Smooth muscle cell (in vitro differentiated cells): ENCODE measurements around the gene HNF4A. TPM values are rescaled to one million over a fixed set of nuclear protein-coding genes. Genes with fewer than 3 reads are reported as not detected.

Experiments used
- DNase-seq: peaks from one replicate; lab custom pipeline; 2025; ENCODE audit not compliant: unreplicated experiment; lab: John Stamatoyannopoulos, UW
- H2AFZ ChIP-seq: fragments of 200-600 bp; sonication (generic); 2 replicates; pipeline ENCODE4 v1.6.0; 2016; ENCODE audit warnings: antibody characterized with exemption, low read depth, mild to moderate bottlenecking
- H3F3A ChIP-seq: fragments of 200-600 bp; sonication (generic); 2 replicates; pipeline ENCODE4 v1.6.0; 2017; ENCODE audit warnings: antibody characterized with exemption, low read depth
- H3K27ac ChIP-seq: fragments of 200-600 bp; sonication (generic); 2 replicates; pipeline ENCODE4 v1.5.1; 2016; ENCODE audit warnings: low read depth, mild to moderate bottlenecking
- H3K27me3 ChIP-seq: fragments of 200-600 bp; sonication (generic); 2 replicates; pipeline ENCODE4 v1.6.1; 2016; ENCODE audit warnings: low read depth, mild to moderate bottlenecking
- H3K36me3 ChIP-seq: fragments of 200-600 bp; sonication (generic); 2 replicates; pipeline ENCODE4 v1.5.1; 2016; ENCODE audit warnings: low read depth
- H3K4me1 ChIP-seq: fragments of 200-600 bp; sonication (generic); 2 replicates; pipeline ENCODE4 v1.5.1; 2016; ENCODE audit warnings: low read depth
- H3K4me2 ChIP-seq: fragments of 200-600 bp; sonication (generic); 2 replicates; pipeline ENCODE4 v1.6.0; 2016; ENCODE audit warnings: mild to moderate bottlenecking
- H3K4me3 ChIP-seq: fragments of 200-600 bp; sonication (generic); 2 replicates; pipeline ENCODE4 v1.5.1; 2016; ENCODE audit warnings: mild to moderate bottlenecking
- H3K79me2 ChIP-seq: fragments of 200-600 bp; sonication (generic); 2 replicates; pipeline ENCODE4 v1.6.0; 2016; ENCODE audit warnings: low read depth, mild to moderate bottlenecking
- H3K9ac ChIP-seq: fragments of 200-600 bp; sonication (generic); 2 replicates; pipeline ENCODE4 v1.6.0; 2016; ENCODE audit warnings: low read depth
- H3K9me3 ChIP-seq: fragments of 200-600 bp; sonication (generic); replicated peaks from 2 replicates; pipeline ENCODE4 v1.5.1; 2016; ENCODE audit warnings: low read depth
- H4K20me1 ChIP-seq: fragments of 200-600 bp; sonication (generic); 2 replicates; pipeline ENCODE4 v1.6.0; 2016; ENCODE audit warnings: low read depth
- WGBS: methylation state at CpG from one replicate; pipeline ENCODE4 v1.1.7; 2016; ENCODE audit warnings: low lambda C conversion rate; 5-methylcytosine and 5-hydroxymethylcytosine counted together
- polyA plus RNA-seq: library from polyadenylated mRNA; unstranded; fragments of >200 nt; fragmentation: Nextera tagmentation; extraction: Ambion mirVana; gene quantifications from 2 replicates; pipeline ENCODE4 v1.2.1, GENCODE V29; 2016
- total RNA-seq: library from RNA; depleted of rRNA; stranded (reverse); fragments of >200 nt; gene quantifications from 2 replicates; pipeline ENCODE4 v1.2.3, GENCODE V29; 2014
- TF ChIP-seq, protein P1 (sequence below): fragments of 200-600 bp; sonication (generic); IDR thresholded peaks from 2 replicates; pipeline ENCODE4 v1.5.1; 2017; ENCODE audit warnings: borderline replicate concordance, mild to moderate bottlenecking, antibody characterized with exemption; ENCODE audit not compliant: insufficient read depth, poor library complexity, severe bottlenecking

The HNF4A gene
- total RNA-seq (not detected in 2 replicates), polyA plus RNA-seq (not detected in 2 replicates)

DNA sequence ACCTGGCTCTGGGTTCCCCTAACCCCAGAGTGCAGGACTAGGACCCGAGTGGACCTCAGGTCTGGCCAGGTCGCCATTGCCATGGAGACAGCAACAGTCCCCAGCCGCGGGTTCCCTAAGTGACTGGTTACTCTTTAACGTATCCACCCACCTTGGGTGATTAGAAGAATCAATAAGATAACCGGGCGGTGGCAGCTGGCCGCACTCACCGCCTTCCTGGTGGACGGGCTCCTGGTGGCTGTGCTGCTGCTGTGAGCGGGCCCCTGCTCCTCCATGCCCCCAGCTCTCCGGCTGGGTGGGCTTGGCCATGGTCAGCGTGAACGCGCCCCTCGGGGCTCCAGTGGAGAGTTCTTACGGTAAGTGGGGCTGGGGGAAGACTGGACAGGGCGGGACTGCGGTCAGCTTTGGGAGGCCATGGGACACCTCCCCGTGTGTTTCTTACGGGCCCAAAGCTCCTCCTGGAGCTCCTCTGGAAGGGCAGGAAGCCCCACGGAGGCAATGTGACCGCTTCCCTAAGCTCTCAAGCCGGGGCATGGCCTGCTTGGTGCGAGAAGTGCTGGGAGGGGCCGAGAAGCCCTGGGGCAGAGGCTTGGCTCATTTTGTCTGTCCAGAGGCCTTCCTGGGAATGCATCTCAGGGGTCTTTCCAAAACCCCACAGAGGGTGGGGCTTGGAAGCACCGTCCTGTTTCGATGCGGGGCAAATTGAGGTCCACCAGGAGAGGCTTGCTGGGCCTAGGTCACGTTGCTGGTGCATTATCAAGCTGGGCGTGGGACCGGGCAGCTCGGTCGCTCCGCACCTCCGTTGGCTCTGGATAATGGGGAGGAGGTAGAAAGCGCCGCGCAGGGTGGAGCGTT, at the start of gene HNF4A:
TSS of gene HNF4A (plus strand) at position 202 of the 855 bp plus-strand sequence. CDS start at position 308, 106 bp downstream.
- TF ChIP-seq, protein P1, sequence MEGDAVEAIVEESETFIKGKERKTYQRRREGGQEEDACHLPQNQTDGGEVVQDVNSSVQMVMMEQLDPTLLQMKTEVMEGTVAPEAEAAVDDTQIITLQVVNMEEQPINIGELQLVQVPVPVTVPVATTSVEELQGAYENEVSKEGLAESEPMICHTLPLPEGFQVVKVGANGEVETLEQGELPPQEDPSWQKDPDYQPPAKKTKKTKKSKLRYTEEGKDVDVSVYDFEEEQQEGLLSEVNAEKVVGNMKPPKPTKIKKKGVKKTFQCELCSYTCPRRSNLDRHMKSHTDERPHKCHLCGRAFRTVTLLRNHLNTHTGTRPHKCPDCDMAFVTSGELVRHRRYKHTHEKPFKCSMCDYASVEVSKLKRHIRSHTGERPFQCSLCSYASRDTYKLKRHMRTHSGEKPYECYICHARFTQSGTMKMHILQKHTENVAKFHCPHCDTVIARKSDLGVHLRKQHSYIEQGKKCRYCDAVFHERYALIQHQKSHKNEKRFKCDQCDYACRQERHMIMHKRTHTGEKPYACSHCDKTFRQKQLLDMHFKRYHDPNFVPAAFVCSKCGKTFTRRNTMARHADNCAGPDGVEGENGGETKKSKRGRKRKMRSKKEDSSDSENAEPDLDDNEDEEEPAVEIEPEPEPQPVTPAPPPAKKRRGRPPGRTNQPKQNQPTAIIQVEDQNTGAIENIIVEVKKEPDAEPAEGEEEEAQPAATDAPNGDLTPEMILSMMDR: no peak
- Histone ChIP-seq H2AFZ (no peak within 1 kb of the TSS), H3K4me3 (peak within 1 kb of the TSS; percentile 42), H3K36me3 (no peaks in the 10 kb centered on the region), H3K27me3 (no peaks in the 10 kb centered on the region), H3K9ac (no peak within 1 kb of the TSS), H3K4me1 (no peaks in the 10 kb centered on the region), H3K4me2 (no peak within 1 kb of the TSS), H3K27ac (no peak within 1 kb of the TSS), H3K9me3 (no peaks in the 10 kb centered on the region), H3K79me2 (no peaks in the 10 kb centered on the region), H4K20me1 (no peaks in the 10 kb centered on the region), H3F3A (no peaks in the 10 kb centered on the region)
- no peak for DNase-seq
- 90% methylated on average over 40 of the region's 40 CpGs for WGBS

DNA sequence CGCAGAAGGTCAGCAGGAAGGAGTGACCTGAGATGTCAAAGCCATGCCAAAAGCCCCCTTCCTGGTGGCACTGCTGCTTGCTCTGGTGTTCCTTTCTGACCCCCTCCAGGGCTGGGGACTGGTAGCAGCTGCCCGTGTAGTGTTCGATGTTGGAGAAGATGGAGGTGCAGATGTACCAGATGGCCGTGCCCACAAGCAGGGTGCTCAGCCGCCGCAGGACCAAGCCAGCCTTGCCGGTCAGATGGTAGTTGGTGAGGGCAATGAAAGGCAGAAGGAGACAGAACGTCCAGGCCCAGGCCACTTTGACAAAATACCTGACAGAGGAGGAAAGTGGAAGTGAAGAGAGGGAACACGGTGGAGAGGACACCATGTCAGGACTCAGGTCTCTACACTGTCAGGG, 48.6 kb upstream of the HNF4A start:
- H3K79me2 ChIP-seq: peaks cover 5% of the 10 kb centered on the region
- H3K27me3 ChIP-seq: no peaks in the 10 kb centered on the region
- WGBS: 95% methylated on average over 9 of the region's 9 CpGs
- peaks cover 8% of the 10 kb centered on the region for H3K4me1 ChIP-seq
- no peak overlapping the region for H3K4me2 ChIP-seq
- H3K27ac ChIP-seq: no peak overlapping the region
- H3K4me3 ChIP-seq: no peak overlapping the region
- no peaks in the 10 kb centered on the region for H3K9me3 ChIP-seq
- no peak overlapping the region for H3K9ac ChIP-seq
- no peaks in the 10 kb centered on the region for H3F3A ChIP-seq
- H2AFZ ChIP-seq: no peak overlapping the region
- H4K20me1 ChIP-seq: no peaks in the 10 kb centered on the region
- H3K36me3 ChIP-seq: no peaks in the 10 kb centered on the region
- TF ChIP-seq, protein P1: no peak
- DNase-seq: no peak

DNA sequence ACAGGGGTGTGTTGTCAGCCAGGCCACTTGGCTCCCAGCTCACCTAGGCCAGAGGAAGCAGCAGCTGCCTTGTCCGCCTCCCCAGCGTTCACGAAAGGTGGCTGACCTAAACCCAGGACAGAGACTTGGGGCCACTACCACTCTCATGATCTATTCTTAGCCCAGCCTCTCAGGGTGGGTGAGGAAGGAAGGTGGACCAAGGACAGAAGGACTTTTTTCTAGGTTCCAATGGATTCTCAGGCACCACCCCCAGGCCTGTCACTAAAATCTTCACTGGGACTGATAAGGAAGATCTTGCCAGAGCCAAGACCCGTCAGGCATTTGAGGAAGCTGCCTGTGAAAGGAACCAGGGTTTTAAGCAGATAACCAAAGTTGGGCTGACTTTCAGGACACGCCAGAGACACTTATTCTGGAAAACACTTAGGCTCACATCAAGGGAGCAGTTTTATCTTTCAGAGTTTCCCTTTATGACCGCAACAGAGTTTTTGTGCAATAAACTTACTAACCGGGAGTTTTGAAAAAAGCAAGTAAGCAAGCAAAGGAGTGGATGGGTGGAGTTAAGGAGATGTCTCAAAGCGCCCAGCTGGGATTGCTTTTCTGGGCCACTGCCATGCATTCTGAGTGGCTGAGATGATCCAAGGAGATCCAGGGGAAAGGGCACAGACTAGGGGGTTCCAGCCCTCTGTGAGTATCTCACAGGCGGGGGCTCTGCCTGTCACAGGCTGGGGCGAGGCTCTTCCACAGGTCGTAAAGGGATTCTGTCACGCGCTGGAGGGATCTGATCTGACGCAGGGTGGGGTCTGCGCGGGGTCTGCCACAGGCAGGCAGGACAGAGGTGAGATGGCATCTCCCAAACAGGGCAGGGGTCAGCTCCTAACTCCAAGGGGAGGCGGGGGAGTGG, 45.5 kb upstream of the HNF4A start:
- Histone ChIP-seq H3K36me3 (no peaks in the 10 kb centered on the region), H4K20me1 (no peaks in the 10 kb centered on the region), H3K27me3 (no peaks in the 10 kb centered on the region), H3K9ac (peak overlapping the region; percentile 58), H3K27ac (peak overlapping the region; percentile 17), H3K4me2 (peak overlapping the region; percentile 85), H3K79me2 (peaks cover 5% of the 10 kb centered on the region), H3K4me3 (peak overlapping the region; percentile 70), H3K4me1 (peaks cover 8% of the 10 kb centered on the region), H3F3A (no peaks in the 10 kb centered on the region), H3K9me3 (no peaks in the 10 kb centered on the region), H2AFZ (peak overlapping the region; percentile 81)
- TF ChIP-seq, protein P1: no peak
- 18% methylated on average over 17 of the region's 17 CpGs for WGBS
- no peak for DNase-seq
